ENCODE data around the gene SLC44A1. TPM values are rescaled to one million over a fixed set of nuclear protein-coding genes. Genes with fewer than 3 reads are reported as not detected.

The SLC44A1 gene
- total RNA-seq, 1 donor from 2014 or later = 13.9 TPM

DNA sequence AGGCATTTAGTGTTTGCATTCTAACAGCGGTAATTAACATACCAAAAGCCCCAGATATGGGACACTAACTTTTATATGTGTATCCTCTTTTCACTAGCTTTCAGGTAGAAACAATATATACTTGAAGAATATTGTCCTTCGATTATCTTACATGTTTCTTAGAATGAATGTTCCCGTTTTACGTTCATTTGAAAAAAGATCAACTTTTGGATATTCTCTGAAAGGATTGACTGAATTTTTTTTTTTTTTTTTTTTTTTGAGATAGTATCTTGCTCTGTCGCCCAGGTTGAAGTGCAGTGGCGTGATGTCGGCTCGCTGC lies 171.2 kb downstream of the SLC44A1 start:
- Mint-ChIP-seq H3K4me3 (no peak overlapping the region), H3K9me3 (peaks cover 6% of the 10 kb centered on the region), H3K27me3 (ENCODE audit: low read depth) (no peaks in the 10 kb centered on the region), H3K27ac (ENCODE audit: unreplicated experiment) (no peak overlapping the region), H3K36me3 (ENCODE audit: low read depth) (no peaks in the 10 kb centered on the region), H3K4me1 (peaks cover 23% of the 10 kb centered on the region)
- DNase-seq (ENCODE audit: low read depth, low spot score) = no peak
- TF ChIP-seq, protein P1, sequence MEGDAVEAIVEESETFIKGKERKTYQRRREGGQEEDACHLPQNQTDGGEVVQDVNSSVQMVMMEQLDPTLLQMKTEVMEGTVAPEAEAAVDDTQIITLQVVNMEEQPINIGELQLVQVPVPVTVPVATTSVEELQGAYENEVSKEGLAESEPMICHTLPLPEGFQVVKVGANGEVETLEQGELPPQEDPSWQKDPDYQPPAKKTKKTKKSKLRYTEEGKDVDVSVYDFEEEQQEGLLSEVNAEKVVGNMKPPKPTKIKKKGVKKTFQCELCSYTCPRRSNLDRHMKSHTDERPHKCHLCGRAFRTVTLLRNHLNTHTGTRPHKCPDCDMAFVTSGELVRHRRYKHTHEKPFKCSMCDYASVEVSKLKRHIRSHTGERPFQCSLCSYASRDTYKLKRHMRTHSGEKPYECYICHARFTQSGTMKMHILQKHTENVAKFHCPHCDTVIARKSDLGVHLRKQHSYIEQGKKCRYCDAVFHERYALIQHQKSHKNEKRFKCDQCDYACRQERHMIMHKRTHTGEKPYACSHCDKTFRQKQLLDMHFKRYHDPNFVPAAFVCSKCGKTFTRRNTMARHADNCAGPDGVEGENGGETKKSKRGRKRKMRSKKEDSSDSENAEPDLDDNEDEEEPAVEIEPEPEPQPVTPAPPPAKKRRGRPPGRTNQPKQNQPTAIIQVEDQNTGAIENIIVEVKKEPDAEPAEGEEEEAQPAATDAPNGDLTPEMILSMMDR (conservative IDR thresholded peaks at IDR 0.05) = no peak

DNA sequence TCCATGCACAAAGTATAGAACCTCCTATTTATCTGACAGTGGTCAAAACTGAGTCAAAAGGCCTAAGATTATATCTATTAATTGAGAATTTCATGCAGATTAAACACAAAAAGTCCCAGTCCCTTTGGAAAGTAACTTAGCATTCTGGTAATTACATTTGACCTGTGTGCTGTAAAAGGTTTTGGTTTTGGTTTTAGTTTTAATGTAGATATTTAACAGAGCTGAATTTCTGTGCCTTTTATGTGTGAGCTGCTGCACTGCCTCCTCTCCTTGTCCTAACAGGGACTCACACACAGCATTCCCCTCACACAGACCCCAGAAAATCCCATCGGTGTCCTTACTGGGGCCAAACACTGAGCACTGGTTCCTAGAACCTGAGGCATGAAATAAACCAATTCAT lies 172.4 kb downstream of the SLC44A1 start:
- Mint-ChIP-seq H3K4me1 (peaks cover 23% of the 10 kb centered on the region), H3K4me3 (no peak overlapping the region), H3K27ac (ENCODE audit: unreplicated experiment) (no peak overlapping the region), H3K36me3 (ENCODE audit: low read depth) (no peaks in the 10 kb centered on the region), H3K9me3 (no peaks in the 10 kb centered on the region), H3K27me3 (ENCODE audit: low read depth) (no peaks in the 10 kb centered on the region)
- no peak for DNase-seq (ENCODE audit: low read depth, low spot score)
- TF ChIP-seq, protein P1 (conservative IDR thresholded peaks at IDR 0.05) = no peak

DNA sequence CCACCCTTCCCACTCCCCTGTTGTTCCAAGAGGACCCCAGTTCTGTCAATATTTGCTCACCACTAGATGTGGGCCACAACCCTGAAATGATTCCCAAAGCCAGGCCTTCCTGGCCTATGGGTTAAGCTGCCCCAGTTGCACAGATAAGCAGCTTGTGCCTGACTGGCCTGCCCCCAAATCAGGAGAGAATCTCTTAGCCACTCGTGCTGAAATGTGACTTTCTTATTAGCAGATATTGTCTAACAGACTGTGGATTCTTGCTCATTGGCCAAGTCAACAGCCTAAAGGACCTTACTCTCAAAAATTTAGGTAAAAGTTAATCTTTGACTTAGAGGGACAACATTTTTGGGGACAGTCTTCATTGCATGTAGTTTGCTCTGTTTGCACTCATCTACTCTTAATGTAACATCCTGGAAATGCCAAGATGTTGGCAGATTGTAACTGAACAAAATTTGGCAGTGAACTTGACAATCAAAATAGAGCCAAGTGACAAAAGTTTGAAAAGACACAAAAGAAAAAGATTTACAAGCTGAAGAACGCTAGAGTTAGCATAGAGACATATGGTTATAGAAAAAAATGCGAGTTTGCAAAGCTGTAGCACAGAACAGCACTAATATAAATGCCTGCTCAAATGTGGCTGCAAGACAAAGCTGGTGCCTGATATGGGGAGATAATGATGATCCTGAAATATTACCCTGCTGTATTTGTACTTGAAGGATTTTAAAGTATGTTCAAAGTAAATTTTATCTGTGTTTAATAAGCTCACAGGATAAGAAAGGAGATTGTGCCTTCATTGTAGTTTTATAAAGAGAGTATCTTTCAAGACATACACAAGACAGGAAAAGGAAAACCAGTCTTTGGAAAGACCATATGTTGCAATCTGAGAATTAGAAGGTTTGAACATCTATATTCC lies 174.4 kb downstream of the SLC44A1 start:
- DNase-seq (ENCODE audit: low read depth, low spot score) = no peak
- H3K9me3 Mint-ChIP-seq = no peaks in the 10 kb centered on the region
- peaks cover 15% of the 10 kb centered on the region for H3K4me1 Mint-ChIP-seq
- no peak overlapping the region for H3K27ac Mint-ChIP-seq (ENCODE audit: unreplicated experiment)
- H3K27me3 Mint-ChIP-seq (ENCODE audit: low read depth) = no peaks in the 10 kb centered on the region
- TF ChIP-seq, protein P1 (conservative IDR thresholded peaks at IDR 0.05) = no peak
- H3K4me3 Mint-ChIP-seq = no peak overlapping the region
- H3K36me3 Mint-ChIP-seq (ENCODE audit: low read depth) = no peaks in the 10 kb centered on the region

DNA sequence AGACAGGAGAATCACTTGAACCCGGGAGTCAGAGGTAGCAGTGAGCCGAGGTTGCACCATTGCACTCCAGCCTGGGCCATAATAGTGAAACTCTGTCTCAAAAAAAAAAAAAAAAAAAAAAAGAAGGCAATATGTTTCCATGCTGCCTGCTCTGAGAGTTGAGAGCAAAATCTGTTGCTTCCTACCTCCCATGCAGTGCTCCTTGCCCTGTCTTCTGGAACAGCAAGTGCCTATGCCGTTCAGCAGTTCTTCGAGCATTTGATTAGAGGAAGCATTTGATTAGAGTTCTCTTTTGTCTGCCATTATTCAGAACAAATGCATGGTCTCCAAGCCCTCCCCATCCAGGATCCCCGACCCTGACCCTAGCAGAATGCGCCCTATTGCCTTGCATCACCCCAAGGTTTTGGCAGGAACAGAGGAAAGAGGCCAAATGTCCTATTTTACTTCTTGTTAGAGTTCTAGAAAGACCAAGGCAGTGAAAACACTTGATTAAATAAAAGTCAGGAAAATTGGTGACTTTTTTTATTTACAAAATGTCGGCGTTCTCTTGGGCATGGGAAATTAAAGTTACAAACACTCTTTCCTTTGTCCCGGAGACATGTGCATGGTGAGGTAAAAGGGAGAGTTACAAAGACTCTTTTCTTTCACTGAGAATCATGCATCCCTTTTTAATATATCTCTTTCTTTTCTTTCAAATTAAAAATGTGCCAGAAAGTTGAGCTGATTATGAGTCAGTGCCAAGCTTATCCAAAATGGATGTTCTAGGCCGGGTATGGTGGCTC lies 175.6 kb downstream of the SLC44A1 start:
- Mint-ChIP-seq H3K4me3 (no peak overlapping the region), H3K9me3 (no peaks in the 10 kb centered on the region), H3K36me3 (ENCODE audit: low read depth) (no peaks in the 10 kb centered on the region), H3K27ac (ENCODE audit: unreplicated experiment) (no peak overlapping the region), H3K27me3 (ENCODE audit: low read depth) (no peaks in the 10 kb centered on the region), H3K4me1 (peaks cover 11% of the 10 kb centered on the region)
- TF ChIP-seq, protein P1 (conservative IDR thresholded peaks at IDR 0.05) = no peak
- no peak for DNase-seq (ENCODE audit: low read depth, low spot score)

DNA sequence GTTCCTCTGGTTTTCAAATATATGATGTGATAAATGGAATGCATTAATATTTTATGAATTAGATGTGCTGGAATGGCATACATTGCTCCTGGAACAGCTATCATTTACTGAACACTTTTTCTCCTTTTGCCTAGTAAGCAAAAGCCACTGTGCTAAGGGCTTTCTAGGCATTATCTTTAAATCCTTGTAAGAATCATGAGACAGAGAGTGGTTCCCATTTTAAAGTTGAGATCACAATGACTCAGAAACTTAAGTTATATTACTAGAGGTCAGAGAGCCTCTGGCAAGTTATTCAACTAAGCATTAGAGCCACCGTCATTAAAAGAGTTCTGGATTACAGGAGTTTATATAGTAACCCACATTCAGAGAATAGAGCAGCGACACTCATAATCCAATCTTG lies 176.7 kb downstream of the SLC44A1 start:
- Mint-ChIP-seq H3K4me3 (no peak overlapping the region), H3K9me3 (no peaks in the 10 kb centered on the region), H3K36me3 (ENCODE audit: low read depth) (no peaks in the 10 kb centered on the region), H3K27ac (ENCODE audit: unreplicated experiment) (no peak overlapping the region), H3K27me3 (ENCODE audit: low read depth) (no peaks in the 10 kb centered on the region), H3K4me1 (peaks cover 6% of the 10 kb centered on the region)
- TF ChIP-seq, protein P1 (conservative IDR thresholded peaks at IDR 0.05) = no peak
- no peak for DNase-seq (ENCODE audit: low read depth, low spot score)
